Measurements from ENCODE around the gene SNX24.

GRCh38 chr5:122947372-122947771, 102.0 kb downstream of the SNX24 start:
- TF ChIP-seq CTCF (conservative IDR thresholded peaks at IDR 0.05): no peak
- TF ChIP-seq EZH2 (IDR thresholded peaks at IDR 0.05; ENCODE audit: low read depth): no peak

Measured in PC-9 (cell line).